Stimulated activated naive CD4-positive, alpha-beta T cell treated with Interleukin-2 at 50 U/mL for 16 hours (primary cell): ENCODE data around the gene IGDCC3.

Experiments
- DNase-seq: peaks from one replicate; lab custom pipeline; 2025; lab: John Stamatoyannopoulos, UW

IGDCC3 gene

DNA sequence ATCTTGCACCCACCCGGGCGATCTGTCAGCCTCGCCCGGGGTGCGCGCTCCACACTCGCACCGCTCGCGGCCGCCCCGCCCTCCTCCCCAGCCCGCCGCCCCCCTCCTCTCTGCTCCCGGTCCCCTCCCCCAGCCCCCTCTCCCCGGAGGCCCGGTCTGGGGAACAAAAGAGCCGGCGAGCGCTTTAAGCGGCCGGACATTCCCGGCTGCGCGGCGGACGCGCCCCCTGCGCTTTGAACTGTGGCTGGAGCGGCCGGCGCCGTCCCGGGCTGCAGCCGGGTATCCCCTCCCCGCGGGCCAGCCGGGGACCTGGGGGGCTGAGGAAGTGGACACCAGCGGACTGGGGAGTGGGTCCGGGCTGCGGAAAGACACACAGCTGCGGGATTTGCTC is at the start of gene IGDCC3:
IGDCC3 (minus strand) TSS at position 27 of the 391 bp plus-strand sequence. CDS start 214 bp downstream, outside the sequence.
- no peak for DNase-seq

GRCh38 chr15:65426216-65426853 is 48.5 kb upstream of the IGDCC3 start:
- no peak for DNase-seq

GRCh38 chr15:65424683-65425082 is 46.9 kb upstream of the IGDCC3 start:
- DNase-seq = no peak

- DNase-seq = no peak
Observed at GRCh38 chr15:65423976-65424679, 46.3 kb upstream of the IGDCC3 start.

DNA sequence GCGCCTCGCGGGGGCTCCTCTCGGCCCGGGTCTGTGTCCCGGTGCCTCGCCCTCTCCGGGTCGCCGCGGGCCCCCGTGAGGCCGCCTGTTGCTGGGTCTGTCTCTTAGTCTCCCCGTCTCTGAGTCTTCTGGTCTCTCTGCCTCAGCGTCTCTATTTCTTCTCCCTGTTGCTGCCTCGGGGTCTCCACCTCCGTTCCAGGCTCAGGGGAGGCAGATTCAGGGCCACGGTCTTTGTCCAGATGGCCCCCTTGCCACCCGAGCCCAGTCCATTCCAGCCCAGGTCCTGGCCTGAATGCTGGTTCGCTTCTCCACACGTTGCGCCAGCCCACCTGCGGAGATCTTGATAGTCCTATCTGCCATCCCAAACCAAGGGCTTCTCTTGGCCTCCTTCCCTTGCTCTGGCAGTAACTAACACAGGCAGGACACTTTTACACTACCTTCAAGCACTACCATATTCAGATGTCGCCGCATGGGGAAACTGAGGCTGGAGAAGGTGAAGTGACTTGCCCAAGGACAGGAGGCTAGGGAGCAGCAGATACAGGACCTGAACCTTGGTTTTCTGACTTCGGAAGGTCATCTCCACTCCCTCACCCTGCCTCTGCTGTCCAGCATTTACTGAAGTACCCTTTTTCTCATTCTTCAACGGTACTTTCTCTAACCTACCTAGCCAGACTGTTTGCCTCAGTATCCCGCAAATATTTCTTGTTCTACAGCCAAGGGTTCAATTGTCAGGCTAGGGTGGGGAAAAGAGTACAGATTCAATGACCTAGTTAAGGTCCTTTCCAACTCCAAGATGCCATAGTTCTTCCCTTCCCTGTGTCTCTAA is 45.6 kb upstream of the IGDCC3 start:
- DNase-seq = no peak

DNA sequence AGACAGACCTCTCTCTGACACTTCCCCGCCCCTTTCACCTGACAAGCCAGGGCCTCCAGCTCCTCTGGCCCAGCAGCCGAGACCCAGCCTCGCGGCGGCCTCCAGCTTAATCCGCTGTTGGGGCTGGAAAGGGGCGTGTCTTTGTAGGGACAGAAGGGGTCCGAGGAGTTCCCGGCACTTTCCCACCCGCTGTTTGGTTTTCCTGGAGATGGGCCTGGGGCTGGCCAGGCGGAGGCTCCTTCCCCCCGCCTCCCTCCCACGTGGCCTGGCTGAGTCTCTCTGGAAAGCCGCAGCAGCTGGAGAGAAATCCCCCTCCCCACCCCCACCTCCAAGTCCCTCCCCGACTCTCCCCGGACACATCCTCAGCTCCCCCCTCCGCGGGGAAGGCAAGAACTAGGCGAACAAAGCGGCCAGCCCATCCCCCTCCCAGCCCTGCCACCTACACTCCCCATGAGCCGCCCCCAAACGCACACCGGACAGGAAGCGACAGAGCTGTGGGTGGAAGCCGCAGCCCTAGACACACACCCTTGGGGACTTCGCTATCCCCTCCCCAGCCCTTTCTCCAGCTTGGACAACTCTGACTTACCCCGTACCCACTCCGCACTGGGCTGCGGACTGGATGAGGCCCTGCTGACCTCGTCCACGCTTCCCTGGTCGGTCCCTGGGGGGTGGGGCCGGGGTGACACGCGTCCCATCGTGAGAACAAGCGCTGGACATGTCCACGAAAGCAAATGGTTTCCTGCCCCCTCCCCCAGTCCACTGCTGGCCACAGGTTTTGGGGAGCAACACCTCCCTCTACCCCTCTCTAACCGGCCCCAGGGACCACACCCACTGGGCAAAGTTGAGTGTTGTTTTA is 43.8 kb upstream of the IGDCC3 start:
- DNase-seq = no peak

DNA sequence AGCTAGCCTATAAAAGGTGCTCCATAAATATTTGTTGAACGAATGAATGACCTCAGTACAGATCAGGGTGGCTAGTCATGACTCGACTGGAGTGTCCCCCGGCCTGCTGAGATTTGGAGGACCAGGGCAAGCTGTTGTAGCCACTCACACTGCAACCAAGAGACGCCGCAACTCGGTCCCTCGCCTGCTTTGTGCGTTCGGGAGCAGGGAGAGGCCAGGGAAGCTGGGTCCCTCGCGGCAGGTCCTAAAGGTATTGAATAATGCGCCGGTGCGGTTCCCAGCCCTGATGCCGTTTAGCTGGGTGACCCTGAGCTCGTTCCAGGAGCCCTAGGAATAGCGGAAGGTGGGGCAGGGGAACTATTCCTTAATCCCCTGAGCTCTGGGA is 43.2 kb upstream of the IGDCC3 start:
- DNase-seq = no peak

- no peak for DNase-seq
Observed at GRCh38 chr15:65418596-65418995, 40.8 kb upstream of the IGDCC3 start.

- DNase-seq = no peak
Observed at GRCh38 chr15:65416845-65417416, 39.1 kb upstream of the IGDCC3 start.

DNA sequence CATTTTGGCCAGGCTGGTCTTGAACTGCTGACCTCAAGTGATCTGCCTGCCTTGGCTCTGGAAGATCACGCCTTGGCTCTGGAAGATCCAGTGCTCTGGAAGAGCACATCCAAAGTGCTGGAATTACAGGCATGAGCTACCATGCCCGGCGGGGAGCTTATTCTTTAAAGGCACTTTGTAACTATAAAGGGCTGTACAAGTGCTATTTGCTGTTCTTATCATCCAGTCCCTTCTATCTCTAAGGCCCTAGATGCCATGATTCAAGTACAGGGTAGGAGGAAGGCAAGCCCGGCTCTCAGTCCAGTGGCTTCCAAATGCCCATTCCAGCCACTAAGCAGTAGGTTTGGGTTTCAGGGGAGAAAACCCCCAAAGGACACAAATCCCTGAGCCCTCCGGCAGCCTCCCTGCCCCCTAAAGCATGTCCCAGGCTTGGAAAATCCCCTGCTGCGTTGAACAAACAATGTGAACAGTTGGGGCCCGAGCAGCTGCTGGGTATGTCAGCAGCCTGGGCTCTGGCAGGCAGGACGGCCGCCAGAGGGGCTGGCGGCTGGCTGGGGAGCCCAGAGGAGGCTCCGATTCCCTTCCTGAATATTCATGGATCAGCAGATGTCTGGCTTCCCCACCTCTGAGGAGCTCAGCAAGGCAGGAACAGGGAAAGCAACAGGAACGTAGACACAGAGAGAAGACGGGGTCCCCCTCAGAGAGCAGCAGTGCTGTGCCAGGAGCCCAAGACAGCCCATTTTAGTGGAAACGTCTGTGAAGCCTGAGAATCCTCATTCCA is 37.2 kb upstream of the IGDCC3 start:
- DNase-seq = no peak

DNA sequence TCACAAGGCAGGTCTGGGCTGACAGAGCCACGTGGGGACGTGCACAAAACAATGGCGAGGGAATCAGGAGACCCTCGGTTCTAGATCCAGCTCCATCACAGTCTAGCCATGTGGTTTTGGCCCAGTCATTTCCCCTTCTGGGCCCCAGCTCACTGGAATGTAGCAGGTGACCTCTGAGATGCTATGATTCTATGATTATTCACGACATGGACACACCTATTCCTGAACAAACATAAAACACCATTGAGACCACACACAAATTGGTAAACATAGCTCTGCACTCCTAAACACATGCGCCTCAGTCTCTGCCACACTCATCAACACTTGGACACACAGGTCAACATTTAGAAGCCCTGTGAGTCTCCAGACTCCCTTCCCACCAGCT is 36.0 kb upstream of the IGDCC3 start:
- DNase-seq = no peak

- DNase-seq = no peak
Observed at GRCh38 chr15:65413051-65413759, 35.4 kb upstream of the IGDCC3 start.

GRCh38 chr15:65412556-65412955 is 34.8 kb upstream of the IGDCC3 start:
- no peak for DNase-seq

GRCh38 chr15:65411465-65412071 is 33.8 kb upstream of the IGDCC3 start:
- DNase-seq = no peak

DNA sequence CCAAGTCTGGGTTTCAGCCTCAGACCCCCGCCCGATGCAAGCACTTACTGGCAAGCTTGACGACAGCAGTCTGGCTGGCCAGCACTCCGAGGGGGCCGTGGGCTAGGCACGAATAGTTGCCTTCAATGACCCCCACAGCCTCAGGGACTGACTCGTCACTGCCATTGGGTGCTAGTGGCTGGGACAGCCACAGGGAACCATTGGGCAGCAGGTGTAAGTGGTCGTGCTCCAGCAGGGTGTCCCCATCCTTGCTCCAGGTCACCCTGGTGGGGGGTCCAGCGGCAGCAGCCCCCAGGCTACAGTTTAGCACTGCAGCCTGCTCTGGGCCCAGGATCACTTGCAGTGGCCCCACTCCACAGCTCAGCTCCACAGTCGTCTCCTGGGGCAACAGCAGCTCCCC is 33.2 kb upstream of the IGDCC3 start:
- no peak for DNase-seq

DNA sequence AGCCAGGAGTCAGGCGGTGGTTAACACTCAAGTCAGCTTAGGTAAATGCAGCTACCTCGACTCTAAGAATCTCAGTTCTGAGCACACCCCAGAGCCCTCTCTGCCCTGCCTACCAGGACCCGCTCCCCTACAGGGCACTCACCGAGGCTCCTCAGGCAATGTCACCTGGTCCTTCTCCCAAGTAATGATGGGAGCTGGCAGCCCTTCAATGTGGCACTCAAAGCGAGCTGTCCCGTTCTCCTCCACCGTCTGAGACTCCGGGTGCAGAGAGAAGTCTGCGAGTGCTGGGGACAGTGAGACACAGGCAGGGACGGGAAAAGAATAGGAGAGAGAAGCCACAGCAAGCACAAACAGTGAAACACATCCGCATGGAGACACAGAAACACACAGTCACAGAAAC is 32.2 kb upstream of the IGDCC3 start:
- no peak for DNase-seq

GRCh38 chr15:65409036-65409631 is 31.3 kb upstream of the IGDCC3 start:
- DNase-seq = no peak

DNA sequence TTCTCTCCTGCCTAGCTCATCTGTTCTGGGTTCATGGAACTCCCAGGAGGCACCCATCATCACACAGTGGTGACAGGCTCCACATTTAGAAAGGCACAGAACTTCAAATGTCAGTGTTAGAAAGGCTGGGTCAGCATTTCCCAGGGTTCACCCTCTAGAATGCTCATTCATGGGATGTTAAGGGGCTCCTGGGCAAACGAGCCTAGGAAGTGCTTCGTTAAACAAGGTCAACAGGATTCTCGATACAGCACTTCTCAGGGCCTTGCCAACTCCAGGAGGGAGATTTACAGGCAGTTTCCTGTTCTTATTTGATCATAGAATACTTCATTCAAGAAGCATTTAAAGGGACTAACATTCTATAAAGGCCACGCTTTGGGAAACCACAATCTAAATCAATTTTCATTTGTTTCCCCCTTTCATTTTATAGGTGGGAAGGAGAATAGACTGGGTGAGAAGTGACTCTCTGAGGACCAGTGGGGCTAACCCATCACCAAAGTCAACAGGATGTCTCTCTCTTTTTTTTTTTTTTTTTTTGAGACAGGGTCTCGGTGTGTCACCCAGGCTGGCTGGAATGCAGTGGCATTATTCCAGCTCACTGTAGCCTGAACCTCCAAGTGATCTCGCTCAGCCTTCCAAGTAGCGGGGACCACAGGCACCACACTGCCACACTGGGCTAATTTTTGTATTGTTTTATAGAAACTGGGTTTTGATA is 30.7 kb upstream of the IGDCC3 start:
- no peak for DNase-seq
